ENCODE results near the gene CFAP100. TPM values are rescaled to one million over a fixed set of nuclear protein-coding genes. Genes with fewer than 3 reads are reported as not detected.
A peak's percentile ranks its signal among the peaks of the same experiment; 100 is the strongest.

CFAP100 gene
- total and polyA plus RNA-seq, 9 of the 15 experiments (the other 6 are each of a cell fraction or from before 2014, with no cell fraction given): not detected

GRCh38 chr3:126389112-126389793 lies 5.5 kb upstream of the CFAP100 start (continued):
- TF ChIP-seq MGA (IDR thresholded peaks at IDR 0.05) (peak; percentile 52), KDM5B (IDR thresholded peaks at IDR 0.05; ENCODE audit: insufficient replicate concordance, low read depth, low read length) (no peak), EHMT2 (IDR thresholded peaks at IDR 0.05) (0 out of 2 replicates have a peak, but pooled peaks have one; percentile 29), SMAD2 (IDR thresholded peaks at IDR 0.05; ENCODE audit: low read depth, low read length) (no peak), RERE (CRISPR knock-in tag; IDR thresholded peaks at IDR 0.05; ENCODE audit: borderline replicate concordance) (no peak), ZNF197 (CRISPR knock-in tag; IDR thresholded peaks at IDR 0.05; ENCODE audit: low read depth) (no peak), SIN3A (IDR thresholded peaks at IDR 0.05; ENCODE audit: borderline replicate concordance in 2 of 2, control insufficient read depth in 1 of 2, low read depth in 2 of 2, low read length in 2 of 2) (no peak), SIN3B (IDR thresholded peaks at IDR 0.05; ENCODE audit: low read depth) (no peak), BCOR (IDR thresholded peaks at IDR 0.05) (no peak), PML (IDR thresholded peaks at IDR 0.05; ENCODE audit: low read length) (no peak)

Data from K562 (cell line).